ENCODE measurements around the gene UBE2F.

Gene UBE2F

DNA sequence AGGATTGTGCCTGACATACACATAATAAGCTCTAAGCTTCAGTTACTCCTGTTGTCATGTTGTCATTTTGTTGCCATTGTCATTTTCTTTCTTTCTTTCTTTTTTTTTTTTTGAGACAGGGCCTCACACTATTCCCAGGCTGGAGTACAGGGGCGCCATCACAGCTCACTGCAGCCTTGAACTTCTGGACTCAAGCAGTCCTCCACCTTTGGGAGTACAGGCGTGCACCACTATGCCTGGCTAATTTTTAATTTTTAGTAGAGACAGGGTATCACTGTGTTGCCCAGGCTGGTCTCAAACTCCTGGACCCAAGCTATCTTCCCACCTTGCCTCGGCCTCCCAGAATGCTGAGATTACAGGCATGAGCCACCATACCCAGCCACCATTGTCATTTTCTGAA is 63.0 kb downstream of the UBE2F start:
- Histone ChIP-seq H3K79me2 (ENCODE audit: control insufficient read depth, insufficient read depth, low read length, poor library complexity) (no peaks in the 10 kb centered on the region), H3K4me2 (ENCODE audit: low read length) (no peak overlapping the region), H2BK12ac (ENCODE audit: low read length) (no peak overlapping the region), H3K27me3 (ENCODE audit: insufficient read depth, low read length) (no peaks in the 10 kb centered on the region), H3K4me3 (ENCODE audit: low read depth, low read length) (no peak overlapping the region), H4K8ac (ENCODE audit: low read depth, low read length) (no peak overlapping the region), H3K9ac (ENCODE audit: low read length) (no peak overlapping the region), H3K14ac (ENCODE audit: low read length) (no peak overlapping the region), H2BK120ac (ENCODE audit: insufficient read depth, low read length, poor library complexity) (no peak overlapping the region), H2AFZ (ENCODE audit: insufficient read depth, low read length, poor library complexity) (no peak overlapping the region), H3K27ac (ENCODE audit: low read depth, low read length) (no peak overlapping the region), H2BK5ac (ENCODE audit: low read depth, low read length, poor library complexity) (no peak overlapping the region), H3K18ac (ENCODE audit: low read length) (no peak overlapping the region), H4K91ac (ENCODE audit: low read depth, low read length) (no peak overlapping the region), H3K36me3 (ENCODE audit: control insufficient read depth in 1 of 2, insufficient read depth in 2 of 2, low read length in 2 of 2) (peaks cover 18 to 21% of the 10 kb centered on the region in 2 experiments), H3K23ac (ENCODE audit: low read length) (no peak overlapping the region), H3K79me1 (ENCODE audit: low read length) (no peaks in the 10 kb centered on the region), H3K4me1 (ENCODE audit: control insufficient read depth in 1 of 2, insufficient read depth in 2 of 2, low read length in 2 of 2) (peaks cover 3% of the 10 kb centered on the region in 2 experiments), H3K4ac (ENCODE audit: low read depth, low read length) (no peak overlapping the region), H2AK5ac (ENCODE audit: low read length) (no peak overlapping the region), H3K9me3 (ENCODE audit: insufficient read depth, low read depth, low read length) (no peaks in the 10 kb centered on the region), H4K12ac (ENCODE audit: low read depth, low read length) (no peak overlapping the region)
- no peak for DNase-seq
- no CpG with 5 or more reads among the region's 3 CpGs for WGBS (ENCODE audit: extremely low coverage, insufficient coverage, insufficient read length)

GRCh38 chr2:238030422-238031155 is 63.8 kb downstream of the UBE2F start:
- no peak overlapping the region for H4K91ac ChIP-seq (ENCODE audit: low read depth, low read length)
- H3K9me3 ChIP-seq (ENCODE audit: insufficient read depth, low read depth, low read length): no peaks in the 10 kb centered on the region
- no peak overlapping the region for H2BK12ac ChIP-seq (ENCODE audit: low read length)
- H3K23ac ChIP-seq (ENCODE audit: low read length): no peak overlapping the region
- no peak overlapping the region for H2BK5ac ChIP-seq (ENCODE audit: low read depth, low read length, poor library complexity)
- no peak overlapping the region for H3K9ac ChIP-seq (ENCODE audit: low read length)
- no peak overlapping the region for H2BK120ac ChIP-seq (ENCODE audit: insufficient read depth, low read length, poor library complexity)
- peaks cover 3% of the 10 kb centered on the region in 2 experiments for H3K4me1 ChIP-seq (ENCODE audit: control insufficient read depth in 1 of 2, insufficient read depth in 2 of 2, low read length in 2 of 2)
- H3K79me1 ChIP-seq (ENCODE audit: low read length): no peaks in the 10 kb centered on the region
- H3K18ac ChIP-seq (ENCODE audit: low read length): no peak overlapping the region
- H3K79me2 ChIP-seq (ENCODE audit: control insufficient read depth, insufficient read depth, low read length, poor library complexity): no peaks in the 10 kb centered on the region
- no peak overlapping the region for H2AK5ac ChIP-seq (ENCODE audit: low read length)
- no CpG with 5 or more reads among the region's 8 CpGs for WGBS (ENCODE audit: extremely low coverage, insufficient coverage, insufficient read length)
- no peak overlapping the region for H3K4me2 ChIP-seq (ENCODE audit: low read length)
- H3K27me3 ChIP-seq (ENCODE audit: insufficient read depth, low read length): no peaks in the 10 kb centered on the region
- no peak overlapping the region for H3K4me3 ChIP-seq (ENCODE audit: low read depth, low read length)
- no peak overlapping the region for H4K8ac ChIP-seq (ENCODE audit: low read depth, low read length)
- no peak overlapping the region for H2AFZ ChIP-seq (ENCODE audit: insufficient read depth, low read length, poor library complexity)
- no peak overlapping the region for H3K4ac ChIP-seq (ENCODE audit: low read depth, low read length)
- no peak overlapping the region for H4K12ac ChIP-seq (ENCODE audit: low read depth, low read length)
- H3K36me3 ChIP-seq (ENCODE audit: control insufficient read depth in 1 of 2, insufficient read depth in 2 of 2, low read length in 2 of 2): peaks cover 18 to 21% of the 10 kb centered on the region in 2 experiments
- DNase-seq: no peak
- H3K14ac ChIP-seq (ENCODE audit: low read length): no peak overlapping the region
- H3K27ac ChIP-seq (ENCODE audit: low read depth, low read length): no peak overlapping the region

- Histone ChIP-seq H3K4me1 (ENCODE audit: control insufficient read depth in 1 of 2, insufficient read depth in 2 of 2, low read length in 2 of 2) (peaks cover 3% of the 10 kb centered on the region in 2 experiments), H3K27ac (ENCODE audit: low read depth, low read length) (no peak overlapping the region), H3K27me3 (ENCODE audit: insufficient read depth, low read length) (no peaks in the 10 kb centered on the region), H3K4me3 (ENCODE audit: low read depth, low read length) (no peak overlapping the region), H3K4me2 (ENCODE audit: low read length) (no peak overlapping the region), H3K23ac (ENCODE audit: low read length) (no peak overlapping the region), H3K9ac (ENCODE audit: low read length) (no peak overlapping the region), H3K14ac (ENCODE audit: low read length) (no peak overlapping the region), H3K79me2 (ENCODE audit: control insufficient read depth, insufficient read depth, low read length, poor library complexity) (no peaks in the 10 kb centered on the region), H2BK5ac (ENCODE audit: low read depth, low read length, poor library complexity) (no peak overlapping the region), H2BK120ac (ENCODE audit: insufficient read depth, low read length, poor library complexity) (no peak overlapping the region), H3K79me1 (ENCODE audit: low read length) (no peaks in the 10 kb centered on the region), H4K8ac (ENCODE audit: low read depth, low read length) (no peak overlapping the region), H4K91ac (ENCODE audit: low read depth, low read length) (no peak overlapping the region), H2BK12ac (ENCODE audit: low read length) (no peak overlapping the region), H4K12ac (ENCODE audit: low read depth, low read length) (no peak overlapping the region), H3K9me3 (ENCODE audit: insufficient read depth, low read depth, low read length) (no peaks in the 10 kb centered on the region), H3K18ac (ENCODE audit: low read length) (no peak overlapping the region), H3K36me3 (ENCODE audit: control insufficient read depth in 1 of 2, insufficient read depth in 2 of 2, low read length in 2 of 2) (peaks cover 23 to 24% of the 10 kb centered on the region in 2 experiments), H2AFZ (ENCODE audit: insufficient read depth, low read length, poor library complexity) (no peak overlapping the region), H2AK5ac (ENCODE audit: low read length) (no peak overlapping the region), H3K4ac (ENCODE audit: low read depth, low read length) (no peak overlapping the region)
- no peak for DNase-seq
- no CpG with 5 or more reads among the region's 4 CpGs for WGBS (ENCODE audit: extremely low coverage, insufficient coverage, insufficient read length)
These were observed 64.9 kb downstream of the UBE2F start for GRCh38 chr2:238031751-238032150.

DNA sequence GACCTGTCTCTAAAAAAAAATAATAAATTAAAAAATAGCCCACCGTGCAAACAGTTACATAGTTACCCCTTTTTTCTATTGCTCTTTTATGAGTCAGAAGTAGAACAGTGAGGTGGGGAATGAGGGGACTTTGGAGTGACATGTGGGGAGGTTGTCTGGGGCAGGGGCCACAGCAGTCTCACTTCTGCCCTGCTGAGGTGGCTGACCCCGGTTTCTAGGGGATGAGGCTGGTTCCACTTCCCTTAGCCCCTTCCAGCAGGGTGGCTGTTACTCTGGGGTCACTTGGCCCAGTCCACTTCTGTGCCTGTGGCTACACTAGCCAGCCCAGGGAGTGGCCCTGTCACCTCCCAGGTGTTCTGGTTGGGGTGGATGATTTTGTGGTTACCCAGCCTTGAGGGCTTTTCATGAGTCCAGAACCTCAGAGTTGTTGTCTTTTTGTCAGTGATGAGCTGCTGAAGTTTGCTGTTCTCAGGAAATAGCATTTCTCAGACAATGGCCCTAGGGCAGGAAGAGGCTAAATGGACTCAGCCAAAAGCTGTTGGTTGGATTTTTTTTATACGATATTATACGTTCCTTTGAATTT is 66.0 kb downstream of the UBE2F start:
- no peaks in the 10 kb centered on the region for H3K79me2 ChIP-seq (ENCODE audit: control insufficient read depth, insufficient read depth, low read length, poor library complexity)
- peak overlapping the region; percentile 38 for H3K27ac ChIP-seq (ENCODE audit: low read depth, low read length)
- no peak overlapping the region for H3K18ac ChIP-seq (ENCODE audit: low read length)
- no peak overlapping the region for H2BK12ac ChIP-seq (ENCODE audit: low read length)
- H2BK120ac ChIP-seq (ENCODE audit: insufficient read depth, low read length, poor library complexity): no peak overlapping the region
- no peak overlapping the region for H4K91ac ChIP-seq (ENCODE audit: low read depth, low read length)
- no peak overlapping the region for H3K4me2 ChIP-seq (ENCODE audit: low read length)
- no peak overlapping the region for H2AFZ ChIP-seq (ENCODE audit: insufficient read depth, low read length, poor library complexity)
- no peak overlapping the region for H3K9ac ChIP-seq (ENCODE audit: low read length)
- H3K4me1 ChIP-seq (ENCODE audit: control insufficient read depth in 1 of 2, insufficient read depth in 2 of 2, low read length in 2 of 2): peaks cover 3% of the 10 kb centered on the region in 2 experiments
- H3K14ac ChIP-seq (ENCODE audit: low read length): no peak overlapping the region
- H3K79me1 ChIP-seq (ENCODE audit: low read length): no peaks in the 10 kb centered on the region
- H3K27me3 ChIP-seq (ENCODE audit: insufficient read depth, low read length): no peaks in the 10 kb centered on the region
- DNase-seq: no peak
- WGBS (ENCODE audit: extremely low coverage, insufficient coverage, insufficient read length): no CpG with 5 or more reads among the region's 4 CpGs
- no peak overlapping the region for H3K23ac ChIP-seq (ENCODE audit: low read length)
- H2AK5ac ChIP-seq (ENCODE audit: low read length): no peak overlapping the region
- H3K4ac ChIP-seq (ENCODE audit: low read depth, low read length): no peak overlapping the region
- H4K8ac ChIP-seq (ENCODE audit: low read depth, low read length): no peak overlapping the region
- peaks cover 26% of the 10 kb centered on the region in 2 experiments for H3K36me3 ChIP-seq (ENCODE audit: control insufficient read depth in 1 of 2, insufficient read depth in 2 of 2, low read length in 2 of 2)
- no peak overlapping the region for H4K12ac ChIP-seq (ENCODE audit: low read depth, low read length)
- peak overlapping the region; percentile 30 for H3K4me3 ChIP-seq (ENCODE audit: low read depth, low read length)
- H3K9me3 ChIP-seq (ENCODE audit: insufficient read depth, low read depth, low read length): no peaks in the 10 kb centered on the region
- H2BK5ac ChIP-seq (ENCODE audit: low read depth, low read length, poor library complexity): no peak overlapping the region
